ENCODE results near the gene GLS2. TPM values are rescaled to one million over a fixed set of nuclear protein-coding genes. Genes with fewer than 3 reads are reported as not detected.
A peak's percentile ranks its signal among the peaks of the same experiment; 100 is the strongest.

The GLS2 gene
- total and polyA plus RNA-seq, 10 of the 15 experiments (the other 5 are each of a cell fraction or from before 2014, with no cell fraction given), result 0.64 to 6.4 (median 3.3) TPM

DNA sequence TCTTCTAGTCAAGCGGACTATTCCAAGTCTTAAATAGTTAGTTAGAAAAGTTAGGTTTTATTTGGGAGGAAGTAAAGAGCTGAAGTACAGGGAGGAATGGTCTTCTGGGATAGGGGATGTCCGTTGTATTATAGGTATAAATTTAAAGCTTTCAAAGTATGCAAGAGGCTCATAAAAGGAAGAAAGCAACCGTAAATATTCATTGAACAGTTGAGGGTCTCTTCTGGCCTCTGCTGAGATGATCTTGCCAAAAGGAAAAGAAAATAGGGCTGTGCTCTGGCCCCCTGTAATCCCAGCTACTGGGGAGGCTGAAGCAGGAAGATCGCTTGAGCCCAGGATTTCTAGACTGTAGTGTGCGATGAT lies 38.4 kb downstream of the GLS2 start:
- RAD21 ChIA-PET (ENCODE audit: unreplicated experiment), result interaction anchor here (0.8 to 4.5 kb wide), 9 partner anchors 11 to 711 kb away, joined by 3 to 32 read pairs (median 6); partner anchors contain the start of genes CNPY2, PAN2, RNF41 and STAT2
- POLR2A ChIA-PET, result interaction anchor here (0.6 to 7.4 kb wide), 12 partner anchors 11 to 799 kb away, joined by 3 to 63 read pairs (median 4); partner anchors contain the start of genes IL23A and STAT2
- intact Hi-C loops (cut with micrococcal nuclease; ENCODE audit: unreplicated experiment), result loop anchor here (5.0 kb wide), 2 partner anchors 87 to 477 kb away; partner anchors contain the start of genes APOF, RAB5B and STAT2
- Histone ChIP-seq H3K4me2 (ENCODE audit: control insufficient read depth, insufficient read depth) (peak overlapping the region; percentile 97), H3K4me1 (ENCODE audit: control insufficient read depth, insufficient read depth, low read length) (no peaks in the 10 kb centered on the region), H3K36me3 (ENCODE audit: control insufficient read depth in 2 of 2, insufficient read depth in 2 of 2, low read length in 1 of 2) (no peaks in the 10 kb centered on the region), H3K4me3 (peak overlapping the region; percentile 91), H3K79me2 (ENCODE audit: control insufficient read depth, insufficient read depth, low read length) (peaks cover 10% of the 10 kb centered on the region), H3K9ac (ENCODE audit: control insufficient read depth, insufficient read depth, low read length) (peak overlapping the region; percentile 86), H3K9me3 (replicated peaks; ENCODE audit: control insufficient read depth, insufficient read depth, low read length) (no peaks in the 10 kb centered on the region), H2AFZ (ENCODE audit: control insufficient read depth, low read depth, low read length) (peak overlapping the region; percentile 99), H3K27me3 (replicated peaks in 1 of 2; ENCODE audit: control insufficient read depth in 2 of 2, insufficient read depth in 2 of 2, low read length in 1 of 2) (no peaks in the 10 kb centered on the region), H3K27ac (ENCODE audit: control insufficient read depth, insufficient read depth) (peak overlapping the region; percentile 75), H4K20me1 (ENCODE audit: control insufficient read depth, insufficient read depth) (no peaks in the 10 kb centered on the region)
- CTCF ChIA-PET, result interaction anchor here (0.6 to 6.0 kb wide), 14 partner anchors 12 to 793 kb away, joined by 3 to 89 read pairs (median 6); partner anchors contain the start of genes CNPY2, SMARCC2, STAT2 and ZC3H10
- in situ Hi-C loops (cut with MboI), result no loop called here
- ATAC-seq (no peak), DNase-seq (ENCODE audit: low read depth, low spot score) (no peak), FAIRE-seq (no peak)
- 40% methylated on average over 5 of the region's 5 CpGs for WGBS (ENCODE audit: insufficient coverage, insufficient replicate concordance, low lambda C conversion rate, missing lambda C conversion rate)
- TF ChIP-seq, protein P1, sequence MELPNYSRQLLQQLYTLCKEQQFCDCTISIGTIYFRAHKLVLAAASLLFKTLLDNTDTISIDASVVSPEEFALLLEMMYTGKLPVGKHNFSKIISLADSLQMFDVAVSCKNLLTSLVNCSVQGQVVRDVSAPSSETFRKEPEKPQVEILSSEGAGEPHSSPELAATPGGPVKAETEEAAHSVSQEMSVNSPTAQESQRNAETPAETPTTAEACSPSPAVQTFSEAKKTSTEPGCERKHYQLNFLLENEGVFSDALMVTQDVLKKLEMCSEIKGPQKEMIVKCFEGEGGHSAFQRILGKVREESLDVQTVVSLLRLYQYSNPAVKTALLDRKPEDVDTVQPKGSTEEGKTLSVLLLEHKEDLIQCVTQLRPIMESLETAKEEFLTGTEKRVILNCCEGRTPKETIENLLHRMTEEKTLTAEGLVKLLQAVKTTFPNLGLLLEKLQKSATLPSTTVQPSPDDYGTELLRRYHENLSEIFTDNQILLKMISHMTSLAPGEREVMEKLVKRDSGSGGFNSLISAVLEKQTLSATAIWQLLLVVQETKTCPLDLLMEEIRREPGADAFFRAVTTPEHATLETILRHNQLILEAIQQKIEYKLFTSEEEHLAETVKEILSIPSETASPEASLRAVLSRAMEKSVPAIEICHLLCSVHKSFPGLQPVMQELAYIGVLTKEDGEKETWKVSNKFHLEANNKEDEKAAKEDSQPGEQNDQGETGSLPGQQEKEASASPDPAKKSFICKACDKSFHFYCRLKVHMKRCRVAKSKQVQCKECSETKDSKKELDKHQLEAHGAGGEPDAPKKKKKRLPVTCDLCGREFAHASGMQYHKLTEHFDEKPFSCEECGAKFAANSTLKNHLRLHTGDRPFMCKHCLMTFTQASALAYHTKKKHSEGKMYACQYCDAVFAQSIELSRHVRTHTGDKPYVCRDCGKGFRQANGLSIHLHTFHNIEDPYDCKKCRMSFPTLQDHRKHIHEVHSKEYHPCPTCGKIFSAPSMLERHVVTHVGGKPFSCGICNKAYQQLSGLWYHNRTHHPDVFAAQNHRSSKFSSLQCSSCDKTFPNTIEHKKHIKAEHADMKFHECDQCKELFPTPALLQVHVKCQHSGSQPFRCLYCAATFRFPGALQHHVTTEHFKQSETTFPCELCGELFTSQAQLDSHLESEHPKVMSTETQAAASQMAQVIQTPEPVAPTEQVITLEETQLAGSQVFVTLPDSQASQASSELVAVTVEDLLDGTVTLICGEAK (IDR thresholded peaks at IDR 0.05; ENCODE audit: borderline replicate concordance), result peak; percentile 30; the same call in 1 of the 2 replicates
- TF ChIP-seq IKZF2 (IDR thresholded peaks at IDR 0.05) (peak in 1 of 2 experiments; percentile 5; a peak in 1 of 4 replicates), CBFB (IDR thresholded peaks at IDR 0.05; ENCODE audit: low read depth) (no peak)
- SMC1A ChIA-PET (ENCODE audit: uncharacterized antibody, unreplicated experiment), result interaction anchor here (1.0 to 3.4 kb wide), 10 partner anchors 10 to 243 kb away, joined by 3 to 37 read pairs (median 8); partner anchors contain the start of genes CNPY2 and STAT2
- BruUV-seq (replicated peaks), result TSS peak; percentile 100

Data from GM12878 (cell line).